HCT116 (cell line): Measurements from ENCODE around the gene MRPL11. TPM values are rescaled to one million over a fixed set of nuclear protein-coding genes. Genes with fewer than 3 reads are reported as not detected.

Experiments used
- ATAC-seq: fragments of 200-7000 bp; cut with Tn5 transposase; 2 replicates; pipeline ENCODE4 v1.9.1; 2020; ENCODE audit warnings: mild to moderate bottlenecking, moderate library complexity
- BruUV-seq: library from RNA; stranded (reverse); fragments of 400-500 nt; replicated peaks from 2 replicates; lab custom pipeline; 2021; lab: Mats Ljungman, UMichigan
- CTCF ChIA-PET: fragments of 300-600 bp; sonication (Branson Sonifier 250); formaldehyde crosslinking; loops from one replicate; lab custom pipeline; 2021; ENCODE audit warnings: antibody characterized with exemption; lab: Charles Lee
- POLR2A ChIA-PET: fragments of 300-600, 350-600 bp; sonication (Branson Sonifier 250); formaldehyde crosslinking; loops from one replicate; lab custom pipeline; 2021; ENCODE audit warnings: antibody characterized with exemption; lab: Charles Lee
- RAD21 ChIA-PET, 2 experiments: fragments of 300-600 bp; sonication (Branson Sonifier 250); formaldehyde crosslinking; loops; one replicate each; lab custom pipeline; 2023; ENCODE audit warnings: low total read pairs in 2 of 2; ENCODE audit not compliant: uncharacterized antibody in 2 of 2, unreplicated experiment in 2 of 2, low non-redundant PET in 1 of 2; lab: Charles Lee
- DNase-seq: peaks from one replicate; pipeline ENCODE4 v3.0.0-alpha.2; 2010; ENCODE audit warnings: low read depth, low spot score
- H2AFZ ChIP-seq: fragments of 200-600 bp; shearing (Covaris generic), sonication (generic); 2 replicates; pipeline ENCODE4 v1.6.1; 2017; ENCODE audit warnings: low read depth, mixed run types, mixed read lengths, antibody characterized with exemption, low read length; ENCODE audit not compliant: poor library complexity, severe bottlenecking
- H3K27ac ChIP-seq: 2 replicates; pipeline ENCODE4 v1.5.1; 2012; ENCODE audit warnings: low read depth, low read length
- H3K27me3 ChIP-seq: fragments of 200-600 bp; sonication (generic); 2 replicates; pipeline ENCODE4 v1.6.1; 2016; ENCODE audit warnings: mixed run types, low read length, mixed read lengths; ENCODE audit not compliant: insufficient read depth
- H3K36me3 ChIP-seq, 2 experiments: fragments of 200-500 bp in 1 of 2; fragments of 200-600 bp in 1 of 2; sonication (Bioruptor generic) in 1 of 2; sonication (generic) in 1 of 2; 2 replicates each; pipeline versions ENCODE4 v1.5.1 to v1.6.1; 2014 to 2016; ENCODE audit warnings: low read length in 2 of 2, inconsistent platforms in 1 of 2, mixed read lengths in 1 of 2, mixed run types in 1 of 2; ENCODE audit not compliant: insufficient read depth in 2 of 2, control insufficient read depth in 1 of 2
- H3K4me1 ChIP-seq, 2 experiments: fragments of 200-600 bp in 1 of 2; sonication (generic) in 1 of 2; 2 replicates each; pipeline versions ENCODE4 v1.5.1 to v1.6.1; 2012 to 2017; ENCODE audit warnings: low read length in 2 of 2, inconsistent platforms in 1 of 2, mild to moderate bottlenecking in 1 of 2, mixed read lengths in 1 of 2, mixed run types in 1 of 2, moderate library complexity in 1 of 2; ENCODE audit not compliant: insufficient read depth in 2 of 2, control insufficient read depth in 1 of 2
- H3K4me2 ChIP-seq: fragments of 200-600 bp; sonication (generic); 2 replicates; pipeline ENCODE4 v1.6.1; 2017; ENCODE audit warnings: mixed run types, low read length, mixed read lengths
- H3K4me3 ChIP-seq, 2 experiments: fragments of 200-600 bp in 1 of 2; sonication (generic) in 1 of 2; replicated peaks in 1 of 2; 2 replicates each; pipeline ENCODE4 v1.5.1; 2011 to 2016; ENCODE audit warnings: low read length in 2 of 2, control low read depth in 1 of 2, low read depth in 1 of 2, mild to moderate bottlenecking in 1 of 2, mixed read lengths in 1 of 2, mixed run types in 1 of 2
- H3K79me2 ChIP-seq: fragments of 200-600 bp; sonication (generic); 2 replicates; pipeline ENCODE4 v1.6.1; 2017; ENCODE audit warnings: mild to moderate bottlenecking, mixed run types, low read length, moderate library complexity, mixed read lengths; ENCODE audit not compliant: insufficient read depth
- H3K9ac ChIP-seq: fragments of 200-600 bp; sonication (generic); 2 replicates; pipeline ENCODE4 v1.6.1; 2016; ENCODE audit warnings: low read length, mixed read lengths
- H3K9me2 ChIP-seq: fragments of 200-600 bp; sonication (generic), shearing (Covaris generic); 2 replicates; pipeline ENCODE4 v1.6.1; 2017; ENCODE audit warnings: mixed run types, mild to moderate bottlenecking, moderate library complexity; ENCODE audit not compliant: insufficient read depth
- H3K9me3 ChIP-seq, 2 experiments: fragments of 200-500 bp in 1 of 2; fragments of 200-600 bp in 1 of 2; sonication (Bioruptor generic) in 1 of 2; sonication (generic) in 1 of 2; 2 replicates each; pipeline ENCODE4 v1.6.1; 2014 to 2017; ENCODE audit warnings: low read length in 2 of 2, mixed read lengths in 2 of 2, inconsistent platforms in 1 of 2, low read depth in 1 of 2, mild to moderate bottlenecking in 1 of 2, mixed run types in 1 of 2, moderate library complexity in 1 of 2; ENCODE audit not compliant: control insufficient read depth in 1 of 2, insufficient read depth in 1 of 2
- H4K20me1 ChIP-seq: fragments of 200-600 bp; sonication (generic), shearing (Covaris generic); 2 replicates; pipeline ENCODE4 v1.6.1; 2017; ENCODE audit warnings: mixed run types, mild to moderate bottlenecking, moderate library complexity; ENCODE audit not compliant: insufficient read depth
- ATF3 ChIP-seq: IDR thresholded peaks from 2 replicates; pipeline ENCODE4 v1.6.1; 2012
- CTCF ChIP-seq, 3 experiments: fragments of 200-600 bp in 1 of 3; sonication (generic) in 1 of 3; IDR thresholded peaks in 2 of 3; conservative IDR thresholded peaks in 1 of 3; 2 replicates each; pipeline ENCODE4 v1.5.1; 2012 to 2017; ENCODE audit warnings: low read depth in 2 of 3, low read length in 2 of 3, antibody characterized with exemption in 1 of 3, borderline replicate concordance in 1 of 3, control low read depth in 1 of 3, mild to moderate bottlenecking in 1 of 3, mixed read lengths in 1 of 3, mixed run types in 1 of 3, moderate library complexity in 1 of 3; ENCODE audit not compliant: insufficient read depth in 1 of 3
- EGR1 ChIP-seq: IDR thresholded peaks from 2 replicates; pipeline ENCODE4 v1.6.1; 2012; ENCODE audit warnings: low read depth
- EZH2 ChIP-seq: fragments of 200-600 bp; sonication (generic); IDR thresholded peaks from 2 replicates; pipeline ENCODE4 v1.6.1; 2017; ENCODE audit warnings: antibody characterized with exemption, mixed run types
- MAX ChIP-seq: IDR thresholded peaks from 2 replicates; pipeline ENCODE4 v1.6.1; 2012
- POLR2A ChIP-seq: IDR thresholded peaks from 2 replicates; pipeline ENCODE4 v1.7.0; 2011; ENCODE audit warnings: borderline replicate concordance; ENCODE audit not compliant: insufficient read depth, insufficient read length; ENCODE audit errors: extremely low read depth
- POLR2AphosphoS5 ChIP-seq: IDR thresholded peaks from 2 replicates; pipeline ENCODE4 v1.6.1; 2011; ENCODE audit warnings: mild to moderate bottlenecking, low read depth, low read length, moderate library complexity
- RAD21 ChIP-seq: IDR thresholded peaks from 2 replicates; pipeline ENCODE4 v1.6.1; 2012; ENCODE audit warnings: low read depth, mild to moderate bottlenecking
- ZBTB33 ChIP-seq: IDR thresholded peaks from 2 replicates; pipeline ENCODE4 v1.6.1; 2011; ENCODE audit warnings: mild to moderate bottlenecking, low read length, moderate library complexity; ENCODE audit not compliant: insufficient replicate concordance; ENCODE audit errors: extremely low read depth
- ZNF274 ChIP-seq: fragments of 200-500 bp; sonication (Bioruptor generic); IDR thresholded peaks from 2 replicates; pipeline ENCODE4 v1.6.1; 2014; ENCODE audit warnings: mild to moderate bottlenecking, low read depth, low read length, inconsistent platforms
- intact Hi-C: fragments of 100-400 bp; cut with micrococcal nuclease; formaldehyde crosslinking; loops from 2 replicates; pipeline ENCODE4 v1.10.0; 2022
- total RNA-seq: library from RNA; stranded (reverse); gene quantifications from one replicate; pipeline ENCODE4 v1.2.1, GENCODE V29; 2021; ENCODE audit not compliant: unreplicated experiment

MRPL11 gene
- total RNA-seq, 1 experiment from 2014 or later, result 126 TPM

GRCh38 chr11:66418168-66418985 is 20.3 kb downstream of the MRPL11 start (continued):
- TF ChIP-seq POLR2AphosphoS5 (no peak), ZNF274 (no peak), POLR2A (no peak), RAD21 (peak; percentile 42), ZBTB33 (no peak), MAX (no peak), CTCF (IDR thresholded peaks at IDR 0.05 in 2 of 3, conservative IDR thresholded peaks at IDR 0.05 in 1 of 3; ENCODE audit: borderline replicate concordance in 1 of 3, insufficient read depth in 1 of 3, low read depth in 2 of 3, low read length in 2 of 3) (peak; percentile 33 to 56 (median 53); a peak in 5 of 6 replicates), EZH2 (no peak)

GRCh38 chr11:66417000-66417399 is 21.6 kb downstream of the MRPL11 start:
- ATAC-seq (no peak), DNase-seq (no peak)
- Histone ChIP-seq H3K4me2 (no peak overlapping the region), H3K9me2 (no peaks in the 10 kb centered on the region), H3K9ac (no peak overlapping the region), H3K4me3 (no peak overlapping the region), H3K9me3 (no peaks in the 10 kb centered on the region), H3K79me2 (no peaks in the 10 kb centered on the region), H3K36me3 (no peaks in the 10 kb centered on the region), H3K27ac (no peak overlapping the region), H2AFZ (no peak overlapping the region), H4K20me1 (no peaks in the 10 kb centered on the region), H3K4me1 (peaks cover 12 to 17% of the 10 kb centered on the region in 2 experiments), H3K27me3 (peaks cover 38% of the 10 kb centered on the region)
- POLR2A ChIA-PET, result no interaction called here
- BruUV-seq, result no TSS peak
- RAD21 ChIA-PET, result no interaction called here
- no peak for TF ChIP-seq ATF3
- no peak for TF ChIP-seq CTCF (IDR thresholded peaks at IDR 0.05 in 2 of 3, conservative IDR thresholded peaks at IDR 0.05 in 1 of 3; ENCODE audit: borderline replicate concordance in 1 of 3, insufficient read depth in 1 of 3, low read depth in 2 of 3, low read length in 2 of 3)
- TF ChIP-seq EGR1, result 0 out of 2 replicates have a peak, but pooled peaks have one; percentile 24
- intact Hi-C loops, result no loop called here
- CTCF ChIA-PET, result interaction anchor here (1.2 to 1.9 kb wide), 2 partner anchors 261 to 279 kb away, joined by 3 to 15 read pairs; partner anchors contain the start of gene RBM4B
